Chondrocyte (in vitro differentiated cells): ENCODE results near the gene ZNF787. TPM values are rescaled to one million over a fixed set of nuclear protein-coding genes. Genes with fewer than 3 reads are reported as not detected.

ENCODE experiments used
- DNase-seq: peaks from one replicate; pipeline ENCODE4 v3.0.0; 2021; ENCODE audit warnings: mixed read lengths, low spot score
- H3K27ac Mint-ChIP-seq: one replicate; pipeline ENCODE4 v1.8.0; 2021; ENCODE audit warnings: mild to moderate bottlenecking, moderate library complexity, mixed read lengths; ENCODE audit not compliant: unreplicated experiment
- H3K27me3 Mint-ChIP-seq: 2 replicates; pipeline ENCODE4 v1.8.0; 2021; ENCODE audit warnings: low read depth, mixed read lengths
- H3K36me3 Mint-ChIP-seq: 2 replicates; pipeline ENCODE4 v1.8.0; 2021; ENCODE audit warnings: low read depth, mixed read lengths
- H3K4me1 Mint-ChIP-seq: 2 replicates; pipeline ENCODE4 v1.8.0; 2021; ENCODE audit warnings: low read depth, mild to moderate bottlenecking, mixed read lengths
- H3K4me3 Mint-ChIP-seq: one replicate; pipeline ENCODE4 v1.8.0; 2021; ENCODE audit warnings: mild to moderate bottlenecking, moderate library complexity, mixed read lengths; ENCODE audit not compliant: unreplicated experiment
- H3K9me3 Mint-ChIP-seq: 2 replicates; pipeline ENCODE4 v1.8.0; 2021; ENCODE audit warnings: low read depth, mixed read lengths
- CTCF ChIP-seq: fragments of 200-600 bp; sonication (generic); IDR thresholded peaks from 2 replicates; pipeline ENCODE4 v1.5.0; 2021; ENCODE audit warnings: antibody characterized with exemption, mild to moderate bottlenecking, moderate library complexity
- total RNA-seq: library from RNA; stranded (reverse); gene quantifications from 3 replicates; pipeline ENCODE4 v1.2.1, GENCODE V29; 2021

The ZNF787 gene
- total RNA-seq, 1 donor from 2014 or later = 26.5 TPM

DNA sequence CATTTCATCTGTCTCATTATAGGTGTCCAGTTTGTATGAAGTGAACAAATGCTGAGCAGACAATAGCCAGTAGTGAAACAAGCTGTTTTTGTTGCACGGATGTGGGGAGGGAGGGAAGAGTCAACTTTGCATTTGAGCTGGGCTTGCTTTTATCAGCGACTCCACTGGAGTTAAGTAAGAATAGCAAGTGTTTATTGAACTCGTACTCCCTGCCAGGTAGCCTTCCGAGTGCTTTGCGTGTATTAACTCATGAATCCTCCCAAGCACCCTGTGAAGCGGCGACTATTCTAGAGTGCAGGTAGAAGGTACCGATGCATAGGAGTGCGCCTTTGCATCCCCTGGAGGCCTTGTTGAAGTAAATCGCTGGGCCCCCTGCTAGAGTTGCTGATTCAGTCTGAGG lies 15.3 kb upstream of the ZNF787 start:
- no peaks in the 10 kb centered on the region for H3K27me3 Mint-ChIP-seq
- peaks cover 27% of the 10 kb centered on the region for H3K4me1 Mint-ChIP-seq
- no peaks in the 10 kb centered on the region for H3K9me3 Mint-ChIP-seq

DNA sequence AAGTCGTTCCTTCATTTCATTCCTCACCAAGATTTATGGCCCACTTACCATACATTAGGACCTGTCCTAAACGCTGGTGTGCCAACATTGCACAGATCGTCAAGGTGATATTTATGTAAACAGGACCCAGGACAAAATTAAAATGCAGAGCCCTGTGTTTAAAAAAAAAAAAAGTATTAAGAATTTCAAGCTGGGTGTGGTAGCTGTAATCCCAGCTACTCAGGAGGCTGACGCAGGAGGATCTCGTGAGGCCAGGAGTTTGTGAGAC lies 13.5 kb upstream of the ZNF787 start:
- peaks cover 18% of the 10 kb centered on the region for H3K4me1 Mint-ChIP-seq
- DNase-seq = no peak
- no peak for TF ChIP-seq CTCF
- H3K36me3 Mint-ChIP-seq = no peaks in the 10 kb centered on the region
- H3K27me3 Mint-ChIP-seq = no peaks in the 10 kb centered on the region
- H3K27ac Mint-ChIP-seq = no peak overlapping the region
- no peak overlapping the region for H3K4me3 Mint-ChIP-seq
- H3K9me3 Mint-ChIP-seq = no peaks in the 10 kb centered on the region

More for the DNA sequence above, 15.3 kb upstream of the ZNF787 start:
- no peak for TF ChIP-seq CTCF
- Mint-ChIP-seq H3K36me3 (no peaks in the 10 kb centered on the region), H3K4me3 (no peak overlapping the region), H3K27ac (no peak overlapping the region)
- no peak for DNase-seq

DNA sequence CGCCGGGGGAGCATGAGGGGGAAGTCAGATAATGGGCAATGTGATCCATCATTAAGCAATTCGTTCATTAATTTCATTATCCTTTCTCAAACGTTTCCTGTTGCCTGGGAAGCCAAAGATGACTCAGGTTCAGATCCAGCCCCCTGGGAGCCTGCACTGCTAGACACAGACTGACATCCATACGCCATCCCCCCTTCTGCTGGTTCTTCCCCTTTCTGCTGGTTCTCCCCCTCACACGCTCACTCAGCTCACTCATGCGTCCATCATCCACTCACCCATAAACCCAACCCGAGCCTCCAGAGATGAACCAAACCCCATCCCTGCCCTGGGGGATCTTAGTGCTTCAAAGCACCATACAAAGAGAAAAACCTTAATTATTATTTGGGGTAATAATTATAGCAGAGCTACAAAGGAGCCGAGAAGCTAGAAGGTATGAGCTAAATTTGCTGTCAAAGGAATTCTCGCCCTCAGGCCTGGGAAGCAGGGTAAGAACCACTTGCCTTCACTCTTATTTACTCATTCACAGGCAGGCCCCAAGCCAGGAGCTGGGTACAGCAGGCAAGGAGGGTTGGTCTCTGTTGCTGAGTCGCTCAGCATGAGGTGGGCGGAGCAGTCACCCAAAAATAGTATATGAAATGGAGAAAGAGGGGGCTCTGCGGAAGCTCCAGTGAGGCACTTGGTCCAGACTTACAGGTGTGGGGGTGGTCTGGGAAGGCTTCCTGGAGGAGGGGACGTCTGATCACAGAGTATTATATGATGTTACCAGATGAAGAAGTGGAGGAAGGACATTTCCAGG lies 13.0 kb upstream of the ZNF787 start:
- Mint-ChIP-seq H3K36me3 (no peaks in the 10 kb centered on the region), H3K9me3 (no peaks in the 10 kb centered on the region), H3K27ac (no peak overlapping the region), H3K4me3 (no peak overlapping the region), H3K27me3 (no peaks in the 10 kb centered on the region), H3K4me1 (peaks cover 18% of the 10 kb centered on the region)
- no peak for TF ChIP-seq CTCF
- no peak for DNase-seq

DNA sequence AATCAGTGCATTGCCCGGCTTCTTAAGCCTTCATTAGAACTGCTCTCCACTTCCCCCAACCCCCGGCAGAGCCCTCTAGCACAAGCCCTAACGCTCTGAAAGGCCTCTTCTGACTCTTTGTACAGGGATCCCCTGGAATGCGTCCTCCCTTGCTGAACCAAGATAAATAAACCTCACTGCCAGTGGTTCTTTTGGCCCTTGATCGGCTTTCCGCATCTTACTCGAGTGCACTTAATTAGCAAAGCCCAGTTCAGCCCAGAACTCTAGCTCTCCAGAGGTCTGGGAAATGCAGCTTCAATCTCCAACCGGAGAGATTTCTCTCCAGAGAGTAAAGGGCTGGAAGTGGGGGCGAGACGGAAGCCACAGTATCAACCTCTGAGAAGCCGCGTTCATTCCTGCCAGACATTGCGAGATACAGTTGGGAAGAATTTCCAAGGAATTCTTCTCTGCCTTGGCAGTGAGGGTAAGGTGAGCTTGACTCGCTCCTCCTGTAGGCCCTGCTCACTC lies 11.3 kb upstream of the ZNF787 start:
- no peaks in the 10 kb centered on the region for H3K36me3 Mint-ChIP-seq
- no peak for TF ChIP-seq CTCF
- no peaks in the 10 kb centered on the region for H3K27me3 Mint-ChIP-seq
- no peak for DNase-seq
- H3K4me3 Mint-ChIP-seq = peak overlapping the region; percentile 17
- peaks cover 18% of the 10 kb centered on the region for H3K4me1 Mint-ChIP-seq
- no peaks in the 10 kb centered on the region for H3K9me3 Mint-ChIP-seq
- H3K27ac Mint-ChIP-seq = peak overlapping the region; percentile 82

DNA sequence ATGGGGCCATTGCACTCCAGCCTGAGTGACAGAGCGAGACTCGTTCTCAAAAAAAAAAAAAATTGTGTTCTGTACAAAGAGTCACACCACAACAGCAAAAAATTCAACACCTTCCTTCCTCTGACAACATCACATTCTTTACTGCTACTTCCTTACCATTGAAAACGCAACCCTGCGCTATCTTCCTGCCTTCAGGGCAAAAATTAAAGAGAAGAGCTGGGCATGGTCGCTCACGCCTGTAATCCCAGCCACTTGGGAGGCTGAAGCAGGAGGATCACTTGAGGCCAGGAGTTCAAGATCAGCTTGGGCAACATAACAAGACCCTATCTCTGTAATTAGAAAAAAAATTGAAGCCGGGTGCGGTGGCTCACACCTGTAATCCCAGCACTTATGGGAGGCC lies 10.6 kb upstream of the ZNF787 start:
- Mint-ChIP-seq H3K4me3 (no peak overlapping the region), H3K9me3 (no peaks in the 10 kb centered on the region), H3K27ac (no peak overlapping the region), H3K36me3 (no peaks in the 10 kb centered on the region), H3K27me3 (no peaks in the 10 kb centered on the region), H3K4me1 (peaks cover 18% of the 10 kb centered on the region)
- no peak for DNase-seq
- TF ChIP-seq CTCF = no peak
